NCI-H2196 treated with DMSO at 0.1 percent for 48 hours (cell line): ENCODE measurements around the gene DSN1.
A peak's percentile ranks its signal among the peaks of the same experiment; 100 is the strongest.
"Not testable (repeated sequence)": the region's sequence is repeated elsewhere in the genome, so short reads cannot be mapped to it uniquely, and the experiment has no call there.

Source experiments
- DNase-seq: peaks from one replicate; lab custom pipeline; 2025; ENCODE audit not compliant: unreplicated experiment; lab: John Stamatoyannopoulos, UW

The DSN1 gene

DNA sequence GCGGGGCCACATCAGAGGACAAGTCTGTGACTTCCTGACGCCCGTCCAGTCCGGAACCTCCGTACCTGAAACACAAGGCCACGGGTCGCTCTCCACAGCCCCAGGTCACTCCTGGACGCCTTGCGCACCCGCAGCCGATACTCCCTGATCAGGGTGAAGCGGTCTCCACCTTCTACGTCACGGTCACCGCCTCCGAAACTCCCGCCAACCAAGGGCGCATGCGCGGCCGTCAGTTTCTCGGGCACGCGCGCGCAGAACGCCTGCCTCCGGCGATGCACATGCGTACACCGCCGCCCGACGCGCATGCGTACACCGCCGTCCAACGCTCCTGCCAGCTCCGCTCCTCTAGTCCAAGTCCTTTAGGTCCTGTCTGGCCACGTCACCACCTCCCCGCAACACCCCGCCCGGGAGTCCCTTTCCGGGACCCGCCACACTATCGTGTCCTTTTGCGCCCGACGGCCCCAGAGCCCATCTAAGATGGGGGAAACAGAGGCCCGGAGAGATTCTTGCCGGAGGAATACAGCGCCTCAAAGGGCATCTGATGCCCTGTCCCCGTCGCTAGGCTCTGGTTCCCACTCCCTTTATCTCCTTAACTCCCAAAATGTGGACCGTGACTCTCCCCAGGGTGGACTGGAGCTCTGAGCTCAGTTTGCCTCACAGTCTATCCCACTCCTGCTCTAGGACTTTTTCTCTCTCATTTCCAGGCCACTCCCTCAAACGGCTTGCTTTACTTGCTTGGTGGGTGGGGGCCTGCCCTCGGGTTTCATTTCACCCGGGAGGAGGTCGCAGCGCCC, at the start of gene DSN1:
Gene DSN1 (minus strand): TSS at position 167 of the 794 bp plus-strand sequence. CDS start 2,305 bp downstream, outside the sequence.
- DNase-seq = peak; percentile 91

- no peak for DNase-seq
These were observed 49.6 kb upstream of the DSN1 start for GRCh38 chr20:36823121-36823520.

GRCh38 chr20:36821964-36822437, 48.4 kb upstream of the DSN1 start:
- no peak for DNase-seq

DNA sequence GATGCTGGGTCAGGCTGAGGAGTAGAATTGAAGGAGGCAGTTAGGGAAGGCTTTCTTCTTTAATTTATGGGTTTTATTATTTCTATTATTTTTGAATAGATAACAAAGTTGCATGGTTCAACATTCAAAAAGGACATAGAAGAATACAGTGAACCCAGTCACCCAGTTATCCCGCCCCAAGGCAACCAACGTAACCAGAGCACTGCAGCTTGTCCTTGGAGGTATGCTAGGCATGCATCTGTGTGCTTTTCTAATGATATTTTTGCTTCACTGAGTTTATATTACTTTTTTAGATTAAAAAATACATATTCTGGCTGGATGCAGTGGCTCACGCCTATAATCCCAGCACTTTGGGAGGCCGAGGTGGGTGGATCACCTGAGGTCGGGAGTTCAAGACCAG, 47.4 kb upstream of the DSN1 start:
- no peak for DNase-seq

DNA sequence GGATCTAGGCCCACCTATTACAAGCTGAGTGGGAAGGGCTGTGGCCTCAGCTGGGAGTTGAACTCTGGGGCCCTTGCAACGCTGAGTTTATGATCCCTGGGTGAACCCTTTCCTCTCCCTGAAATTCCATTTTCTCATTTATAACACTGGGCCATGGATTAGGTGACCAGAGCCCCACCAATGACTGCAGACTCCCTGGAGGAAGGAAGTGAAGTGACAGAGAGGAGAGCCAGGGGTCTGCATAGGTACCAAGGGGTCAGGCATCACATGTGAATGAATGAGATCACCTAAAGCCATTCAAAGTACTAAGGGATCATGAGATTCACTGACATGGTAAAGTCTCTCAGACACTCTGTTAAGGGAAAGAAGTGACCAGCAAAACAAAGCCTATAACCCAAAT, 46.5 kb upstream of the DSN1 start:
- DNase-seq = no peak

- peak; percentile 42 for DNase-seq
These were observed 46.1 kb upstream of the DSN1 start for GRCh38 chr20:36819659-36820058.

DNA sequence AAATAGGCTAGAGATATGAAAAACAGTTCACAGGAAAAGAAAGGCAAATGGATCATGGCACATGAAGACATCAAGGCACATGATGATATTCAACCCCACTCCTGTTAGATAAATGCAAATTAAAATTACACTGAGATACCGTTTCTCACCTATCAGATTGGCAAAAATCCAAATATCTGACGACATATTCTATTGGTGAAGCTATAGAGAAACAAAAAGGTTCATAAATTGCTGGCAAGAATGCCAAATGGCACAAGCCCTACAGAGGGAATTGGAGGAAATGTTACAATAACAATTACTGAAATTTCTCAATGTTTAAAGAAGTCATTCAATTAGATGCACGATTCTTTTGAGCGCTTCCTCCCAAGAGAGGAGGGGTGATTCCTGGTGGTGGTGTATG, 45.3 kb upstream of the DSN1 start:
- peak; percentile 14 for DNase-seq

DNA sequence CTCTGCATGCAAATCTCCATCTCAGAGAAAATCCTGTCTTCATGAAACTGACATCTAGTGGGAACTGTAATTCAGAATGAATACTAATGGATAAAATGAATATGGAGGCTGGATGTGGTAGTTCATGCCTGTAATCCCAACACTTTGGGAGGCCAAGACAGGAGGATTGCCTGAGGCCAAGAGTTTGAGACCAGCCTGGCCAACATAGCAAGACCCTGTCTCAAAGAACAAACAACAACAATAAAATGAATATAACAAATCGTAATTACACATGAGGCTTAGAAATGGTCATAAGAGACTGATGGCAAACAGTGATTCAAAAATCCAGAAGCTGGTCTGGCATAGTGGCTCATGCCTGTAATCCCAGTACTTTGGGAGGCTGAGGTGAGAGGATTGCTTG, 44.6 kb upstream of the DSN1 start:
- DNase-seq = no peak

DNA sequence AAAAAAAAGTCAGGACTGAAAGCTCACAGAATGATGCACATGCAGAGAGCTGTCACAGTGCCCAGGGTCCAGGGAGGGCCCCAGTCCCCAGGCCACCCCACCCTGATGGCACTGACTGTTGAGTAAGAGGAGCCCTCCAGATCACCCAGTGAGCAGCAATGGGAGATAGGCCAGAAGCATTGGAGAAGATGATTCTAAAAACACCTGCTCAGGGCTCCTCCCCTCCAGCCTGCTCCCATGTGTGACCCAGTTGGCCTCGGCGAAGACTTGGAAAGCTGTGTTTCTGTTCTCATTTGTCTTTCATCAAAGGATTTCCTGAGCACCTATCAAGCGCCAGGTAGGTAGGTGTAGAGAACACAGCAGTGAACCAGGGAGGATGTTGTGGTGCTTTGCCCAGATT, 43.9 kb upstream of the DSN1 start:
- no peak for DNase-seq

- DNase-seq = no peak
These were observed 42.0 kb upstream of the DSN1 start for GRCh38 chr20:36815454-36816091.

GRCh38 chr20:36812594-36813463, 39.3 kb upstream of the DSN1 start:
- DNase-seq = no peak

- DNase-seq = no peak
These were observed 35.0 kb upstream of the DSN1 start for GRCh38 chr20:36808317-36809257.

DNA sequence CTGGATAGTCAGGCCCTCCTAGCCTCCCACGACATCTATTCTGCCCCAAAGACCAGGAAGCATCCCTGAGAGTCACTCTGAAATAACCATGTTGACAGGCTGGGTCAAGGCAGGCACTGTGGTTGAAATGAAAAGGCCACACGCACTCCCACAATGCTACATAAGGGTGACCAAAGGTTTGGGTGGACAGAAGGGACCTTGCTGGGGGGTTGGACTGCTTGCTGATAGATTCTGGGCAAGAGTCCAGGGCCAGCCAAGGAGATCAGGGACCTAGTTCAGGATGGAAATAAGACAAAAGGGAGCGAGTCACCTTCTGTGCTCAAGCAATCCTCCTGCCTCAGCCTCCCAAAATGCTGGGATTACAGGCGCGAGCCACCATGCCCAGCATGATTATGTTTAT, 32.5 kb upstream of the DSN1 start:
- DNase-seq = no peak

GRCh38 chr20:36805396-36805795, 31.8 kb upstream of the DSN1 start:
- no peak for DNase-seq

GRCh38 chr20:36804425-36804824, 30.9 kb upstream of the DSN1 start:
- DNase-seq = no peak

DNA sequence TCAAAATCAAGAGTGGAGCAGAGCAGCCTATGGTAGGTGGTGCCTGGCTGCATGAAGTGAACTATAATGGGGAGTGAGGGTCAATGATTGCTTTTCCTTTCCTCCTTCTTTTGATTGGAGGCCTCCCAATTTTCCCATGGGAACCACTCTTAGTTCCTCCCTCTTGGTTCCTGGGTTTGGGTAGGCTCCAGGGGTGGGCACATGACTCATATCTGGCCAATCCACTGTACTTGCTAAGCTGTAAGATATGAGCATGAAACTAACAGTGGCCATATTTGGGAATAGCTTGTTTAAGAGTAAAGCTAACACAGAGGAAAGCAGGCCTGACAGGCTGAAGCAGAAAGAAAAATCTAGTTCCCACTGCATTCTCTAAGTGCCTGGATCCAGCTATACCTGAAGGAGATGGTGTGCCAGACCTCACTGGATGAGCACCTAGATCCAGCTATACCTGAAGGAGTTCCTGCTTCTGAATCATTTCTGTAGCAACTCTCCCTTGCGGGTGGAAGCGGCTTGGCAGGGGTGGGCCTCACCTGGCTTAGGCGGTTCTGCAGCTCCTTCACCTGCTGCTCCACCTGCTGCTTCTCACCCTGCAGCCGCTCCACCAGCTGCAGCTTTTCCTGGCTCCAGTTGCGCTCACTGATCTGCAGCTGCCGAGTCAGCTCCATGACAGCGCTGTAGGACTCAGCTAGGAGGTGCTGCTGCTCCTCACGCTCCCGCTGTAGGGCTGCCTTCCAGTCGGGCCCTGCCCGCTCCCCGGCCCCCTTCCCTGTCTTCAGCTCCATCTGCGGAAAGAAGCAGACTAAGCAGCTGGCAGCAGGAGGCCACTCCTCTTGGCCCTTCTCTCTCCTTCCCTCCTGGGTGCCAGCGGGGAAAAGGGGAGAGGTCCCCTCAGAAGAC, 29.0 kb upstream of the DSN1 start:
- DNase-seq = no peak

- DNase-seq = no peak
These were observed 26.8 kb upstream of the DSN1 start for GRCh38 chr20:36800410-36800809.

GRCh38 chr20:36799313-36799712, 25.8 kb upstream of the DSN1 start:
- not testable (repeated sequence) for DNase-seq

DNA sequence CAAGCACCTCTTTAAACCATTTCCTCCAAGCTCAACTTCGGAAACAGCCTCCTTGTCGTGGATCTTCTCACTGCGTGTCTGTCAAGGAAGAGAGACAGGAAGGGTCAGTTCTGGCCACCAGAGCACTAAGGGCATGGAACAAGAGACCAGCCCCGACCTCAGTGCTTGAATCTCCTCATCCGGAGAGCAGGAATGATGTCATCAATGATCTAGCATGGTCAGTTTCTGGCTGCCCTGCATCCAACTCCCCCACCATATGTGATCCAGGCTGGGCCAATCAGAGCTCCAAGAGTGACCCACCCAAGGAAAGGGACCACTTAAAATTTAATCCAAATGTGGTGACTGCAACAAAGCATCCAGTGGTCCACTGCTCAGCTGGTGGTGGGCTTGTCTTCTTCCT, 23.3 kb upstream of the DSN1 start:
- DNase-seq = no peak
